NCI-H1417 treated with DMSO at 0.1 percent for 48 hours (cell line): ENCODE measurements around the gene SPAST.
"Not testable (repeated sequence)": the region's sequence is repeated elsewhere in the genome, so short reads cannot be mapped to it uniquely, and the experiment has no call there.

Experiments used
- DNase-seq: peaks from one replicate; lab custom pipeline; 2025; lab: John Stamatoyannopoulos, UW

The SPAST gene

DNA sequence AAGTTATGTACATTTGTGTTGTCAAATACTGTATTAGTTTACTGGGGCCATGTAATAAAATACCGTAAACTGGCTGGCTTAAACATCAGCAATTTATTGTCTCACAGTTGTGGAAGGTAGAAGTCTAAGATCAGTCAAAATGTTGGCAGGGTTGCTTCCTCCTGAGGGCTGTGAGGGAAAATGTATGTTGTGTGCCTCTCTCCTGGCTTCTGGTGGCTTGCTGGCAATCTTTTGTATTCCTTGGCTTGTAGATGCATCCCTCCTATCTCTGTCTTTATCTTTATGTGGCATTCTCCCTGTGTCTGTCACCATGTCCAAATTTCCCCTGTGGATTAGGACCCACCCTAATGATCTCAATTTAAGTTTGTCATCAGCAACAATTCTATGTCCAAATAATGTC is 65.3 kb downstream of the SPAST start:
- no peak for DNase-seq

DNA sequence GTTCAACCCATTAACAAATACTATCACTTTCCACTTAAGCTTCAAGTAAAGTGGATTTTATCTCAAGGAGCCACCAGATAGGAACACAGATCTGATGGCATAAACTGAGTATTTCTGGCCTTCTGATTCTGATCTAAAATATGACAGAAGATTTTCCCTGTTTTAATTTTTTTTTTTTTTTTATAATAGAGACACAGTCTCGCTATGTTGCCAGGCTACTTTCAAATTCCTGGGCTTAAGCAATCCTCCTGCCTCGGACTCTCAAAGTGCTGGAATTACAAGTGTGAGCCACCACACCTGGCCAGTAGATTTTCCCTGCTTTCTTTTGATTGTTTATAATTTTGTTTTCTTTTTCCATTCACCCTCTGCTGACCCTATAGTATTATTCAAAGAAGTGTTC is 65.7 kb downstream of the SPAST start:
- DNase-seq = no peak

DNA sequence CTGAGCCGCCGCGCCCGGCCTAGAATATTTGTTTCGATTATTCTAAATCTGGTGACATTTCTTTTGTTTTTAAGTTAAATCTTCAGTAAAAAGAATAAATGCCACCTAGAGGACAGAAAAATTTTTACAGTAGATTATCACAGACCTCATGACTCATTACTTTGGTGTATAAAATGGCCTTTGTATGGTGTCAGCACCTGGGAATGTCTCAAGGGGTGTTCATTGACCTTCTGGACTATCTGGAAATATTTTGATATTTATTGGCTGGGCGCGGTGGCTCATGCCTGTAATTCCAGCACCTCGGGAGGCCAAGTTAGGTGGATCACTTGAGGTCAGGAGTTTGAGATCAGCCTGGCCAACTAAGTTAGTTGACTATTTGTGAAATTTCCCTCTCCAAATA is 72.1 kb downstream of the SPAST start:
- no peak for DNase-seq

DNA sequence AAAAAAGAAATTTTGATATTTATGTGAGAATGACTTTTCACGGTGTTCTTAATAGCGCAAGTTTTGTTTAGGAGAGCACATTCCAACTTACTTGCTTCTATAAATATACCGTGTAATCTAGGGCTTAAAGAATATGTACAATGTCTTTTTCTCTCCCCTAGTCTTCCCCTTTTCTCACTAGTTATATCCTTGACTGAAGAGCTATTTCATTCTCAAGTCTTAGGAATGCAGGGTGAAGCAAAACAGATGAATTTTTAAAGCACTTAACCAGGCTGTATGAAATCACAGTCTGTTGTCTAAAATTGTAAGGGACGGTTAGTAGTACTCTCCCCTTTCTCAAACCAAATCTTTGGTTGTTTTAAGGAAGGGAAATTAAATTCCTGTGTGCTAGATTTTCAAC is 72.7 kb downstream of the SPAST start:
- no peak for DNase-seq

DNA sequence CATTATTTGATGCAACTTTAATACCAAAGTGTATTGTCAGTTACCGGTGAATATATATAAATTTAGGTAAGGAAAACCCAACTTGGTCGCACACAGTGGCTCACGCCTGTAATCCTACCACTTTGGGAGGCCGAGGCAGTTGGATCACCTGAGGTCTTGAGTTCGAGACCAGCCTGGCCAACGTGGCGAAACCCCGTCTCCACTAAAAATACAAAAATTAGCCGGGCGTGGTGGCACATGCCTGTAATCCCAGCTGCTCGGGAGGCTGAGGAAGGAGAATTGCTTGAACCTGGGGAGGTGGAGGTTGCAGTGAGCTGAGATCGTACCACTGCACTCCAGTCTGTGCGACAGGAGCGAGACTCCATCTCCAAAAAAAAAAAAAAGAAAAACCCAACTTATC is 88.2 kb downstream of the SPAST start:
- not testable (repeated sequence) for DNase-seq

DNA sequence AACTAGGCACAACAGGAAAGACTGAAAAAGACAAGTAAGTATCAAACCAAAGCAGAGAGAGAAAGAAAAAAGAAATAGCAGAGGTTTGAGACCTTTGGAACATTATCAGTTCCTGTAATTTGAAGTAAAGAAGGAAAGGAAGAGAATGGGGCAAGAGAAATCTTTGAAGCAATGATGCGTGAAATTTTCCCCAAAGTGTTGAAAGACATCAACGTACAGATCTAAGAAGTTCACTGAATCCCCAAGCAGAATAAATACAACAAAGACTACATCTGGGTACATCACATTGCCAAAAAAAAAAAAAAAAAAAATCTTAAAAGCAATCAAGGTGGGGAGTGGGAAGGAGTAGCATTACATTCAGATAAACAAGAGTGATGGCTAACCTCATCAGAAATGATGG is 96.3 kb downstream of the SPAST start:
- no peak for DNase-seq

DNA sequence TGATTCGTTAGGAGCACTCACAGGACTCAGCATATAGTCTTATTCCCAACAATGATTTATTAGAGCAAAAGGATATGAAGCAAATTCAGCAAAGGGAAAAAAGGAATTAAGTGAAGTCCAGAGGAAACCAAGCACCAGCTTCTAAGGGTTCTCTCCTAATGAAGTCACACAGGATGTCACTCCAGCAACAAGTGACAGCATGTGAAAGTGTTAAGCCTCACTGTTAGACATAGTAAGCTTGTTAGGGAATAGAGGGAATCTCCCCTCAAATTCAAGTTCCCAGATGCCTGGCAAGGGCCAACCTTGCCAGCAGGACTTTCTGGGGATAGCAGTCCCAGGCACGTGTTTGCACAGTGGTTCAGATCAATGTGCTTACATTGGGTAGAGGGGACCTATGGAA is 97.9 kb downstream of the SPAST start:
- no peak for DNase-seq

DNA sequence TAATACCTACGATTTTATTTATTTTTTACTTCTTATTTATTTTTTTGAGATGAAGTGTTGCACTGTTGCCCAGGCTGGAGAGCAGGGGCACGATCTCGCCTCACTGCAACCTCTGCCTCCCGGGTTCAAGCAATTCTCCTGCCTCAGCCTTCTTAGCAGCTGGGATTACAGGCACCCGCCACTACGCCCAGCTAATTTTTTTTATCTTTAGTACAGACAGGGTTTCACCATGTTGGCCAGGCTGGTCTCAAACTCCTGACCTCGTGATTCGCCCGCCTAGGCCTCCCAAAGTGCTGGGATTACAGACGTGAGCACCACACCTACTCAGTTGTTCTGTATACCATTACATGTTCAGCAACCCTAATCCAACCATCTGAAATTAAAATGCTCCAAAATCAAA is 100.9 kb downstream of the SPAST start:
- not testable (repeated sequence) for DNase-seq

DNA sequence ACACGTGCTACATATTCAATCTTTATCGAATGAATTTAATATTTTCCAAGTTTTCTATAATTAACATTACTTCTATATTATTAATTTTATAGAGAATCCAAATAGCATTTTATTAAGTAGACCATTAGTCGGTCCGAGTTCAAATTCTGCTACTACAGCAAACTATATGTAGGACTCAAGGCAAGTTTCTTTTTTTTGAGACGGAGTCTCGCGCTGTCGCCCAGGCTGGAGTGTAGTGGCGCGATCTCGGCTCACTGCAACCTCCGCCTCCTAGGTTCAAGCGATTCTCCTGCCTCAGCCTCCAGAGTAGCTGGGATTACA is 101.6 kb downstream of the SPAST start:
- not testable (repeated sequence) for DNase-seq

DNA sequence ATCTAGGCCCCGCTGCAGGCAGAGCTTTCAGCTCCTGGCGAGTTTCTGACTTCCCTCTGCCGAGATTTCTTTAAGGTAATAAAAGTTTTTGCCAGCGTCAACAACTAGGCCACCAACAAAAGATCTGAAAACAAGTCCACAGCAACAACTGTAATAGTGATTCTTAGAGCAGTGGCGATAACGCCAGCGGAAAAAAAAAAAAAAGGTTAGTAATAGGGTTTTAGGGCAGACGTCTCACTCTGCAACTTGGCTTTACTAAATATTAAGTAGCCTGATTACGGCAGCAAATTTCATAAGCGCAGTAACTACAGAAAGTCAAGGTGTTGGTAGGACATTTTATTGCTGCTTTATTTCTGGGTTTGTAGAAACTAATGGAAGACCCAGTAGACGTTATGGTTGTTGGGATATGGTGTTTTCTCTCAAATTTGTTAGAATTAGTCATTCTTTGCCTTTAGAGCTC is 102.8 kb downstream of the SPAST start:
- DNase-seq = no peak

DNA sequence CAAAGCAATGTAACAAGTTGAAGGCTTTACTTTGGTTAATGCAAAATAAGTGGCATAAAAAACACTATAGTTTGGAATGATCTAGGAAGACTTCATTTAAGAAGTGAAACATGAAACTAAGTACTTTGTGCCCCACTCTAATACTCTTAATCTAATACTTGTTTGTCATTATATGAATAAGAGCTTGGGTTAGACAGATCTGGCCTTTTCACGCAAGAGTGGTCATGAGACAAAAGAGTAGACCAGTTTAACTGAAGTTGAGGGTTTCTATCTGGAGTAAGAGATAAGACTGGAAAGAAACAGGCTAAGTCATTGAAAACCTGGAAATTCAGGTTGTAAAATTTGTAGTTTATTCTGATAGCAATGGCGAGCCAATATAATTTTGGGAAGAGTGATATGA is 105.2 kb downstream of the SPAST start:
- DNase-seq = no peak

DNA sequence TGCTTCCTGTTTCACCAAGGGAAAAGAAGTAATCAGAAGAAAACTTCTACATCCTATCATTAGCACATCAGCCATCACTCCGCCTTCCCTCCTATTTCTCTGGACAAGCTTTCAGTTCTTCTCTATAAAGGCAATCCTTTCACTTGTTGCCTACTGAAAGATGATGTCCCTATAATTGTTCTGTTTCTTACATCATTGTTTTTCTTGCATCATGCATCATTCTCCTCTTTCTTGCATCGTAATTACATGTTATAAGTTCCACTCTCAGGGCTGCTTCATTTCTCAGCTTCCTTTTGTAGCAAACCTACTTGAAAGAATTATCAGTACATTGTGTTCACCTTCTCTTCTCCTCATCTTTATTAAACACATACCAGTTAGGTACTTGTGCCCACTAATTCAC is 109.5 kb downstream of the SPAST start:
- no peak for DNase-seq

DNA sequence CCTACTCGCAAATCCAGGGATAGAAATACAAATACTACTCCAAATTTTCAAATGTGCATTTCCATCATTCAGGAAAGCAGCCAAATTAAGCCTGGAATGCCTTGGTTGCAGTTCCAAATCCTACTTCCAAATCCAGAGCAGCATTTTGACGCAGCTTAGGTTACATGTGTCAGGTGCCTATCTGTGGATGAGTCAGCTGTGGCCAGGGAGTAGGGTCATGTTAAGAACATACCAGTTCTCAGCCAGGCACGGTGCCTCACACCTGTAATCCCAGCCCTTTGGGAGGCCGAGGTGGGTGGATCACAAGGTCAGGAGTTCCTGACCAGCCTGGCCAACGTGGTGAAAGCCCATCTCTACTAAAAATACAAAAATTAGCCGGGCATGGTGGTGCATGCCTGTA is 119.3 kb downstream of the SPAST start:
- DNase-seq = no peak

DNA sequence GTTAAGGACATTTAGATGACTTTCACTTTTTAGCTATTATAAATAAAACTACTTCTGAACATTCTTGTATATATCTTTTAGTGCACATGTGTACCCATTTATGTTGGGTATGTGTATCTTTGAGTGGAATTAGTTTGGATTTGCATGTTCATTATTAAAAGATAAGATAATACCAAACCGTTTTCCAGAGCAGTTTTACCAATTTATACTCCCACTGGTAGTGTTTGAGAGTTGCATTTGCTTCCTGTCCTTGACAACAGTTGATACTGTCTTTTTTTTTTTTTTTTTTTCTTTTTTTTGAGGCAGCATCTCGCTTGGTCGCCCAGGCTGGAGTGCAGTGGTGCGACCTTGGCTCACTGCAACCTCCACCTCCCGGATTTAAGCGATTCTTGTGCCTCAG is 125.7 kb downstream of the SPAST start:
- no peak for DNase-seq

DNA sequence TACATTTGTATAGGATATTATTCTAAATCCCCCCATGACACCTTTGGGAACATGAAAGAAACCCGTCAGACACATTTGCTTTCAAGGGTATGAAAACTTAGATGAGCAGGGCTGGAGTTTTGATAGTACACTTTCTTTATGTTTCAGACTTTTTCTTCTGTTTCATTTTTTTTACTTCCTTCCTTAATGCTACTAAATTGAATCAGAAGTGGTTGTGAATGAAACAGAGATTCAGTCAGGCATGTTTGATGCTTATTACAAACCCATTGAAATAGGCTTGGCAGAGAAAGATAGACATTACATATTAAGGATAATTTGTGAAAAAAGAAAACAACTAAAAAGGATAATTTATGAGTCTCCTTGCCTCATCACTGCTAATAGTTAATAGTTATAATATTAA is 129.1 kb downstream of the SPAST start:
- DNase-seq = no peak

DNA sequence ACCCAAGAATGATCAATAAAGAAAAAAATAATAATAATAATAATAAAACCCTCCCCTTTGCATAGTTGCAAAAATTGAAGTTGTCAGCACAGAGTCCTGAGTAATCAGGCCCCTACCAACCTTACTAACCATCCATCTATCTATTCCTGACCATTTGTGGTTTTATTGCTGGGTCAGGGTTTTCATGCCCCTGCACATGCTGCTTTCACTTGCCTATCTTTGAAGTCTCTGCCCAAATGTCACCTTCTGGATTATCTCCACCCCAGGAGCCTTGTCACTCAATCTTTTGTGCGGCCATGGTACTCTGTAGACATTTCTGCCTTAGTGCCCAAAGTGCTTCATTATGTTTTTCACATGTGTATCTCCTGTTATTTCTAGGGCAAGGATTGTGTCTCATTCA is 137.5 kb downstream of the SPAST start:
- no peak for DNase-seq

DNA sequence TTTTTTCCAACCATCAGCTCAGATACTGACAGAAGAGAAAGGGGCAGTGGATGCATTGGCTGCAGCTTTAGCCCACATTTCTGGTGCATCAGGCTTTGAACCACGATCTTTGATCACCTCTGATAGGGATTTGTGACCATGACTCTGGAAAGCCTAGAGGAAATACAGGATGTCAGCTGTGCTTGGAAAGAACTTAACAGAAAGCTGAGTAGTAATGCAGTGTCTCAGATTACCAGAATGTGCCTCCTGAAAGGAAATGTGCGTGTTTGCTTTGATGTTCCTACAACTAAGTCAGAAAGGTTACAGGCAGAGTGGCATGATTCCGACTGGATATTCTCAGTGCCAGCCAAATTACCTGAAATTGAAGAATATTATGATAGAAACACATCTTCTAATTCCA is 140.1 kb downstream of the SPAST start:
- not testable (repeated sequence) for DNase-seq
